Brain pericyte (primary cell): Measurements from ENCODE around the gene IRF2BP1.

Source experiments
- DNase-seq: peaks from one replicate; pipeline ENCODE4 v3.0.0-alpha.2; 2012; ENCODE audit warnings: low read depth, low spot score

The IRF2BP1 gene

GRCh38 chr19:45863335-45863839 is 22.6 kb downstream of the IRF2BP1 start:
- DNase-seq, result no peak

DNA sequence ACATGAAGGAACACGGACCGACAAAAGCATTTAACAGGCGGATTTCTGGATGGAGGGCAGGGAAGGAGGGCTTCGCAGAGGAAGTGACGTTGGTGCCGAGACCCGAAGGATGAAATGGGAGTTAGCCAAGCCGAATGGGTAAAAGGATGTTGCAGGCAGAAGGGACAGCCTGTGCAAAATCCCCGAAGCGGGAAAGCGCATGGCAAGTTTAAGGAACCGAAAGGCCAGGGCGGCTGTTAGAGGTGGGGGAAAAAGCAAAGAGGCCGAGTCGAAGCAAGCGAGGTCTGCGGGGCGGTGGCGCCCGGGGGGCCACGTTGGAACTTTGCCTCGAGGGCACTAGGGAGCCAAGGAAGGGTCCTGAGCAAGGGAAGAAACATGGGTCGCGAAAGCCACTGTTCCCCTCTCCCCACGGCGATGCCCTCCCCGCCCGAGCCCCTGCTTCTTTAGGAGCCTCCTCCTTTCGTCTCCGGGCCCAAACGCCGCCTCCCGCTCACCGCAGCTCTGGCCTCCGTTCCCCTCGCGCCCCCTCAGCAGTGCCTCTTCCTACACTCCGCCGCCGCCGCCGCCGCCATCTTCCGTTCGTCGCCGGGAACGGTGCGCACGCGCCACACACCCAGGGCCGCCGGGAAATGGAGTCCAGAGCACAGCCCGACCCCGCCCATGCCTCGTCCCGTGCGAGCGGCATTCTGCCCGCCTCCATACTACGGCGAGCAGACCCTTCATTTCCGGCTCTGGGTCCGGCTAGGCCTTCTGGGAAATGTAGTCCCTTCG is 23.2 kb downstream of the IRF2BP1 start, which contains the start of gene SYMPK:
SYMPK (minus strand) TSS at position 584 of the 771 bp plus-strand sequence. CDS start 8,652 bp downstream, outside the sequence.
- DNase-seq, result peak; percentile 93

DNA sequence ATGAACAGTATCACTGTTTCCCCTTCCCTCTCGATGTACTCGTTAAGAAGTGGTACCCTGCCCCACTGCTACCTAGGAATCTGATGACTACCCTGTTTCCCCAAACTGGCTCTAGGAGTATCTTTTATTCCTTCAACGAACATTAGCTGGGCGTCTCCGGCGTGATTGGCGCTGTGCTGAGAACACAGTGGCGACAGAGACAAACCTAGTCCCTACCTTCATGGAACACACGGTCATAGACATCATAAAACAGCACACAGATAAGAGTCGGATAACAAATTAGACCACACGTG is 23.7 kb downstream of the IRF2BP1 start:
- DNase-seq, result no peak

DNA sequence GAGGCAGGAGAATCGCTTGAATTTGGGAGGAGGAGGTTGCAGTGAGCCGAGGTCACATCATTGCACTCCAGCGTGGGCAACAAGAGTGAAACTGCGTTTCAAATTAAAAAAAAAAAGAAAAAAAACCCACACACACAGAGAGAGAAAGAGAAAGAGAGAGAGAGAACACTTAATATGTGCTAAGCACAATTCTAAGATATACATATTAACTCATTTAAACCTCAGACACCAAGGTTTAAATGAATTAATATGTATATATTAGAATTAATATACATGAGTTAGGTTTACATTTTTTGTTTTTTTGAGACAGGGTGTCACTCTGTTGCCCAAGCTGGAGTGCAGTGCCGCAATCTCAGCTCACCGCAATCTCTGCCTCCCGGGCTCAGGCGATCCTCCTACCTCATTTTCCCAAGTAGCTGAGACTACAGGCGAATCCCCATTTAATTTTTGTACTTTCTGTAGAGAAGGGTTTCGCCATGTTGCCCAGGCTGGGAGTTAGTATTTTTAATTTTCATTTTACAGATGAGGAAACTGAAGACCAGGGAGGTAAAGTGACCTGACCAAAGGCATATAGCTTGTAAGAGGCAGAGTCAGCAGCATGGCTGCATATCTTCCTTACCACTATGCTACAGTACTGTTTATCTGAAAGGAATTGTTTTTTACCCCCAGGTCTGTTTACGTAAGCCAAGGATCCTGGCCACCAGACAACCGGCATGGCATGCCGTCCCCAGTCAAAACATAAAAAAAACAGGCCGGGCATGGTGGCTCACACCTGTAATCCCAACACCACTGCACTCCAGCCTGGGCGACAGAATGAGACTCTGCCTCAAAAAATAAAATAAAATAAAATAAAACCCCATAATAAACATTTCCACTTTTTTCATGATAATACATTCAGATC is 25.3 kb downstream of the IRF2BP1 start:
- no peak for DNase-seq

DNA sequence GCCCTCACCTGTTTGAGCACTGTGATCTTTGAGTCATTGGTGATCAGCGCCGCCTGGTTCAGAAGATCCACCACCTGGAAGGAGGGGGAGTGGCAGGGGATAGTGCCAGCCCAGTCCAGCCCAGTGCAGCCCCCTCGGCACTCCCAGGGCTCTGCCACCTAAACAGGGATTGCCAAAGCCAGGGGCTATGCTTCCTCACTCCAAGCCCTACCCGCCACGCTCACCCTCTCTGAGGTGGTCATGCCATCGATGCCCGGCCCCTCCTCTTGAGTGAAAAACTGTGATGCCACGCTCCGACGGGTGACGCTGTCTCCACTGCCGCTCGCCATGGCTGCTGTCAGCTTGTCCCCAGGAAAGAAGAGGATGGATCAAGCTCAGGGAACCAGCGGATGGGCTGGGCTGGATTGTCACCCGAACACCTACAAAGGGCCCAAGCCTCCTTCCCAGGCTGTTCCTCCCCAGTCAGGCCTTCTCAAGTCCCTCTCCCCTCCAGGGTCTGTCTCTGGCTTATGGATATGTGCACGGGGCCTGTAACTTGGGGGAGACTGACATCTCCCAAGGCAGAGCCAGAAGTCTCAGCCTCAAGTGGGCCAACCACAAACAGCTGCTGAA is 31.7 kb downstream of the IRF2BP1 start:
- DNase-seq, result no peak

DNA sequence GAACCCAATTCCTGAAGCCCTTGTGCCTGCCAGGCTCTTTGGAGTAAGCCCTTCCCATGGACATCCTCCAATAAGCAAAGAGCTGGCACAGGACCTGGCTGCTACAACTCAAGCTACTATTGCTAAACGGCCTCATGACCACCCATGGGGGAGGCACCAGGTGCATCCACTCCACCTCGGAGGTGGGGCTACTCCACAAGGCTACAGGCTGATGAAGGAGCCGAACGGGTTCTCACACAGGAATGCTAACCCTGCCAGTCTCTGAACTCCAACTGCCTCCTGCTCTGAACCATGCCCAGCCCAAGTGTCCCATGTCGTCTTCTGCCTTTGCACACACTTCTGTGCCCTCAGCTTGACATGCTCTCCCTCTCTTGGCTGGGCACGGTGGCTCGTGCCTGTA is 33.0 kb downstream of the IRF2BP1 start:
- no peak for DNase-seq

DNA sequence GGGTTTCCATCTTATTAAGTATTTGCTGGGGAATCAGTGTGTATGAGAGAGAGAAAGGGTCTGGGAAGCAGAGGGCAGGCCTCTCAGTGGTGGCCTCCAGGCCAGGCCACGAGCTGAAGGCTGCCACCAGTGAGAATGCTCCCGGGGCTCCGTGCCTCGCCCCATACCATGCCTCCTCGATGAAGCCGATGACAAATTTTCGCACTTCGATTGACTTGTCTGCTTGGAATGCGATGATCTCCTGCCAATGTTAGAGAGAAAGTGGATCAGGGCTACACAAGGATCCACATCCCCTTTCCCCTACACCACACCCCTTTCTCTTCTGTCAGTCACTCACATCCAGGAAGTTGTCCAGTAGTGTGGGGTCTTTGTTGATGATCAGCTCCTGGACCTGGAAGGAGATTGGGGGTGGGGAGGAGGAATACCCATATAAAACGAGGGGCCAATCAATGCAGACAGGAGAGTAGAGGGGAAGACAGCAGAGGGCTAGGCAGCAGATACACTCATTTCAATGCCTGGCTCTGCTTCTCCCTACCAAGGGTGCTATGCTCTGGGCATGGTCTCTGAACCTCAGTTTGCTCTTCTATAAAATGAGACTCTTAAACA is 33.7 kb downstream of the IRF2BP1 start:
- no peak for DNase-seq

- DNase-seq, result no peak
These were observed 37.0 kb downstream of the IRF2BP1 start for GRCh38 chr19:45848922-45849321.

- no peak for DNase-seq
These were observed 38.3 kb downstream of the IRF2BP1 start for GRCh38 chr19:45847663-45848062.

GRCh38 chr19:45842198-45842597 is 43.7 kb downstream of the IRF2BP1 start:
- DNase-seq, result no peak

GRCh38 chr19:45834970-45835369 is 51.0 kb downstream of the IRF2BP1 start:
- no peak for DNase-seq
